AG09309 (cell line): ENCODE data around the gene TLCD3B.
A peak's percentile ranks its signal among the peaks of the same experiment; 100 is the strongest.

ENCODE experiments used
- DNase-seq: peaks from one replicate; pipeline ENCODE4 v3.0.0-alpha.2; 2010; ENCODE audit warnings: low read depth
- H3K4me3 ChIP-seq: 2 replicates; pipeline ENCODE4 v1.5.1; 2011; ENCODE audit warnings: mild to moderate bottlenecking, low read depth, low read length, moderate library complexity; ENCODE audit not compliant: control insufficient read depth
- TF ChIP-seq, protein P1 (sequence below): IDR thresholded peaks from 2 replicates; pipeline ENCODE4 v1.5.1; 2011; ENCODE audit warnings: mild to moderate bottlenecking, low read depth, low read length, inconsistent platforms; ENCODE audit not compliant: insufficient read depth, control insufficient read depth; ENCODE audit errors: missing control alignments

The TLCD3B gene

DNA sequence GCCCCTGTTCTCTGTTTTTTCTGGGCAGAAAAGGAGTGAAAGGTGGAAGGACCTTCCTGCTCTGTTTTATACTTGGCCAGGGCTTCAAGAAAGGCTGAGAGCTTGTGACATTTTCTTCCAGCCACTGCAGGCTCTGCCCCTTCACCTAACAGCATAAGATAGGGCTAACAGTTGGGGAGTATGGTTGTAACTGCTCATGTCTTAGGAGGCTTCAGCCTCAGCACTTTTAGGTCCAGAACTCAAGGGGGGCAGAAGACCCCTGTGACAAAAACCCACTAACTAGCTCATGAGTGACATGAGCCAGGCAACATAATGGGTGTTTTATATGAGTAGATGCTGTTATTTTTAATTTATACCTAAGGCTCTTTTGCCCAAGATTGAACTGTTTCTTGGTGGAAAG lies 39.4 kb upstream of the TLCD3B start:
- TF ChIP-seq, protein P1, sequence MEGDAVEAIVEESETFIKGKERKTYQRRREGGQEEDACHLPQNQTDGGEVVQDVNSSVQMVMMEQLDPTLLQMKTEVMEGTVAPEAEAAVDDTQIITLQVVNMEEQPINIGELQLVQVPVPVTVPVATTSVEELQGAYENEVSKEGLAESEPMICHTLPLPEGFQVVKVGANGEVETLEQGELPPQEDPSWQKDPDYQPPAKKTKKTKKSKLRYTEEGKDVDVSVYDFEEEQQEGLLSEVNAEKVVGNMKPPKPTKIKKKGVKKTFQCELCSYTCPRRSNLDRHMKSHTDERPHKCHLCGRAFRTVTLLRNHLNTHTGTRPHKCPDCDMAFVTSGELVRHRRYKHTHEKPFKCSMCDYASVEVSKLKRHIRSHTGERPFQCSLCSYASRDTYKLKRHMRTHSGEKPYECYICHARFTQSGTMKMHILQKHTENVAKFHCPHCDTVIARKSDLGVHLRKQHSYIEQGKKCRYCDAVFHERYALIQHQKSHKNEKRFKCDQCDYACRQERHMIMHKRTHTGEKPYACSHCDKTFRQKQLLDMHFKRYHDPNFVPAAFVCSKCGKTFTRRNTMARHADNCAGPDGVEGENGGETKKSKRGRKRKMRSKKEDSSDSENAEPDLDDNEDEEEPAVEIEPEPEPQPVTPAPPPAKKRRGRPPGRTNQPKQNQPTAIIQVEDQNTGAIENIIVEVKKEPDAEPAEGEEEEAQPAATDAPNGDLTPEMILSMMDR = no peak
- no peak for DNase-seq
- H3K4me3 ChIP-seq = 0 out of 2 replicates have a peak overlapping the region, but pooled peaks have one; percentile 4

DNA sequence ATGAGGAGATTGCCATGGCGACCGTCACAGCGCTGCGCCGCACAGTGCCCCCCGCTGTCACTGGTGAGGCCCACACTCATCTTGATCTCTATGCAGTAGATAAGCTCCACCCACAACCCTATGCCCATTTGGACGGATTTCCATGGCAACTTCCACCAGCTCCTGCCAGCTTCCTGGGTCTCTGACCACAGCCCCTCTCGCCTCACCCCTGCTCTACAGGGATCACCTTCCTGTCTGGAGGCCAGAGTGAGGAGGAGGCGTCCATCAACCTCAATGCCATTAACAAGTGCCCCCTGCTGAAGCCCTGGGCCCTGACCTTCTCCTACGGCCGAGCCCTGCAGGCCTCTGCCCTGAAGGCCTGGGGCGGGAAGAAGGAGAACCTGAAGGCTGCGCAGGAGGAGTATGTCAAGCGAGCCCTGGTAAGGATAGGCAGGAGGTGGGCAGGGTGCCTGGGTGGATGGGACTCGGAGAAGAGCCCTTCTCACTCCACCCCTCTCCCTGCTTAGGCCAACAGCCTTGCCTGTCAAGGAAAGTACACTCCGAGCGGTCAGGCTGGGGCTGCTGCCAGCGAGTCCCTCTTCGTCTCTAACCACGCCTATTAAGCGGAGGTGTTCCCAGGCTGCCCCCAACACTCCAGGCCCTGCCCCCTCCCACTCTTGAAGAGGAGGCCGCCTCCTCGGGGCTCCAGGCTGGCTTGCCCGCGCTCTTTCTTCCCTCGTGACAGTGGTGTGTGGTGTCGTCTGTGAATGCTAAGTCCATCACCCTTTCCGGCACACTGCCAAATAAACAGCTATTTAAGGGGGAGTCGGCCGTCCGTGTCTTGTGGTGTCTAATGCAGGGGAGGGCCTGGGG lies 38.8 kb upstream of the TLCD3B start:
- peak overlapping the region; percentile 4; the same call in 1 of the 2 replicates for H3K4me3 ChIP-seq
- TF ChIP-seq, protein P1 = no peak
- DNase-seq = no peak

DNA sequence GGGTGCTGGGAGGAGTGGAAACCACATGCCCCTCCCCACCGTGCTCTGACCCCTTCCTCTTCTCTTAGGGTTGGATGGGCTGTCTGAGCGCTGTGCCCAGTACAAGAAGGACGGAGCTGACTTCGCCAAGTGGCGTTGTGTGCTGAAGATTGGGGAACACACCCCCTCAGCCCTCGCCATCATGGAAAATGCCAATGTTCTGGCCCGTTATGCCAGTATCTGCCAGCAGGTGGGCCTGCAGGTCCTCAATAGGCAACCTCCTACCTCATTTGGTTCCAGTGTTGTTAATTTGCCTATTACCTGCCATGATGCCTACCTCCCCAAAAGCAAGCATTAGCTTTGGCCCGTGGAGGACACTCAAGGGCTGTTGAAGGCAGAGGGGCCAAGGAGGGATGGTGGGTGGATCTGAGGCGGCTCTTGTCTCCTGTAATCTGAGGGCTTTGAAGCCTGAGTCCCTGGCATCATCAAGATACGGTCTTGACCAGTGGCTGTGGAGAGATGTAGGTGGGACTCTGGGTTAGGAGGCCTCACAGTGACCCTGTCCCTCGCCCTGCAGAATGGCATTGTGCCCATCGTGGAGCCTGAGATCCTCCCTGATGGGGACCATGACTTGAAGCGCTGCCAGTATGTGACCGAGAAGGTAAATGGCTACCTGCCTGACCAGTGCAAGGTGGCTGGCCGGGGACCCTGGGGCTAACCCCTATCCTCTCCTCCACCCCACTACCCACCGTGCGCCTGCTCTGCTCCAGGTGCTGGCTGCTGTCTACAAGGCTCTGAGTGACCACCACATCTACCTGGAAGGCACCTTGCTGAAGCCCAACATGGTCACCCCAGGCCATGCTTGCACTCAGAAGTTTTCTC lies 37.9 kb upstream of the TLCD3B start:
- TF ChIP-seq, protein P1 = peak; percentile 61
- peak overlapping the region; percentile 5; the same call in 1 of the 2 replicates for H3K4me3 ChIP-seq
- no peak for DNase-seq

DNA sequence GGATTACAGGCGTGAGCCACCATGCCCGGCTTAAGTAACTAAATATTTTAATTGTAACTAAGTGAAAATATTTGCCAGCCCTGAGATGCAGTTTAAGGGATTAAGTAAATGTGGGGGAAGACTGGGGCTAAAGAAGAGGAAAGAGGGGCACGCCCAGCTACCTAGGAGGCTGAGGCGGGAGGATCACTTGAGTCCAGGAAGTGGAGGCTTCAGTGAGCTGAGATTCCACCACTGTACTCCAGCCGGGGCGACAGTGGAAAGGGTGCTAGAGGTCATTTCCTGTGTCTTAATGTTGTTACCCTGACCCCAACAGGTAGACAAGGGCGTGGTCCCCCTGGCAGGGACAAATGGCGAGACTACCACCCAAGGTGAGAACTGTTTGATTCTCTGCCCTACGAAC lies 37.3 kb upstream of the TLCD3B start:
- H3K4me3 ChIP-seq = peak overlapping the region; percentile 5; the same call in 1 of the 2 replicates

DNA sequence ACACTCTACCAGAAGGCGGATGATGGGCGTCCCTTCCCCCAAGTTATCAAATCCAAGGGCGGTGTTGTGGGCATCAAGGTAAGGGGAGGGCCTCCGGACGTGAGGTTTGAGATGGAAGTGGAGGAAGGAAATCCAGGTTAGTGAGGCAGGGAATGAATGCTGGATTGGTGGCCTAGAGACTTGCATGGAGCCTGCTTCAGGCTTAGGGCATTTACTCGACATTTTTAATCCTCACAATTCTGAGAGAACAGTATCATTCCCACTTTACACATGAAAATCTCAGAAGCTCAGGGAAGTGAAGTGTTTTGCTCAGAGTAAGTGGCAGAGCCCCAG lies 36.5 kb upstream of the TLCD3B start:
- no peak for DNase-seq
- TF ChIP-seq, protein P1 = no peak
- peak overlapping the region; percentile 99 for H3K4me3 ChIP-seq

More for the DNA sequence above, 37.3 kb upstream of the TLCD3B start:
- DNase-seq = no peak
- TF ChIP-seq, protein P1 = no peak

DNA sequence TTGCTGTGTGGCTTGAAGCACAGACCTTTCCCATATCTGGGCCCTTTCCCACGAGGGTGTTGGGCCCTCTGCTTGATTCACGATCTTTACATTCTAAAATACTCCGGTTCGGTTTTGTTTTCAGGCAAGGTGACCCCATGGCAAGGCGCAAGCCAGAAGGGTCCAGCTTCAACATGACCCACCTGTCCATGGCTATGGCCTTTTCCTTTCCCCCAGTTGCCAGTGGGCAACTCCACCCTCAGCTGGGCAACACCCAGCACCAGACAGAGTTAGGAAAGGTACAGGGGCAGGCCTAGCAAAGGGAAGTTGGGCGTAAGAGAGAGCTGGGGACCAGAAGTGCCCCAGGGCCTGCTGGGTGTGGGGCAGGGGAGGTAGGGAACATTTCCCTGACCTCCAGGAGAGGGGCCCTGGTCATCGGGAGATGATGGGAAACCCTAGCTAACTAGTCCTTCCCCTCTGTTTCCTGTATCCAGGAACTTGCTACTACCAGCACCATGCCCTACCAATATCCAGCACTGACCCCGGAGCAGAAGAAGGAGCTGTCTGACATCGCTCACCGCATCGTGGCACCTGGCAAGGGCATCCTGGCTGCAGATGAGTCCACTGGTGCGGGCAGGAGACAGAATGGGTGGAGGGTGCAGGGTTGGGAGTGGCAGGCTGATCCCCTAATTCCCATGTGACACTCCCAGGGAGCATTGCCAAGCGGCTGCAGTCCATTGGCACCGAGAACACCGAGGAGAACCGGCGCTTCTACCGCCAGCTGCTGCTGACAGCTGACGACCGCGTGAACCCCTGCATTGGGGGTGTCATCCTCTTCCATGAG lies 35.9 kb upstream of the TLCD3B start:
- peak overlapping the region; percentile 99 for H3K4me3 ChIP-seq
- TF ChIP-seq, protein P1 = no peak
- no peak for DNase-seq
